Esophagus squamous epithelium (tissue), 5 donors: ENCODE data around the gene DBNL. TPM values are rescaled to one million over a fixed set of nuclear protein-coding genes. Genes with fewer than 3 reads are reported as not detected.
A peak's percentile ranks its signal among the peaks of the same experiment; 100 is the strongest.

Experiments
- DNase-seq: peaks from one replicate; lab custom pipeline; 2025; lab: John Stamatoyannopoulos, UW
- H3K27ac ChIP-seq, 4 donors: fragments of 200-600 bp; sonication (generic); one replicate each; pipeline ENCODE4 v1.5.1; 2016 to 2019; ENCODE audit warnings: mild to moderate bottlenecking in 1 of 4
- H3K27me3 ChIP-seq, 4 donors: fragments of 200-600 bp; sonication (generic); 1 replicate in 3 of 4; 2 replicates in 1 of 4; pipeline versions ENCODE4 v1.5.1 to v1.6.0; 2017 to 2021; ENCODE audit warnings: antibody characterized with exemption in 1 of 4
- H3K36me3 ChIP-seq, 3 donors: fragments of 200-600 bp; sonication (generic); one replicate each; pipeline ENCODE4 v1.5.1; 2016 to 2019
- H3K4me1 ChIP-seq, 3 donors: fragments of 200-600 bp; sonication (generic); one replicate each; pipeline ENCODE4 v1.5.1; 2017 to 2019
- H3K4me3 ChIP-seq, 4 donors: fragments of 200-600 bp; sonication (generic); 1 replicate in 3 of 4; 2 replicates in 1 of 4; pipeline ENCODE4 v1.5.1; 2016 to 2019; ENCODE audit warnings: mild to moderate bottlenecking in 2 of 4, moderate library complexity in 1 of 4
- H3K9me3 ChIP-seq, 3 donors: fragments of 200-600 bp; sonication (generic); one replicate each; pipeline ENCODE4 v1.5.1; 2016 to 2019
- POLR2A ChIP-seq, 4 donors: fragments of 450-650 bp; IDR thresholded peaks; one replicate each; pipeline ENCODE4 v1.6.1; 2017; ENCODE audit warnings: antibody characterized with exemption in 4 of 4, mild to moderate bottlenecking in 4 of 4, moderate library complexity in 3 of 4
- WGBS, 2 donors: methylation state at CpG; one replicate each; pipeline ENCODE4 v1.1.5; 2018; 5-methylcytosine and 5-hydroxymethylcytosine counted together
- intact Hi-C: fragments of 100-400 bp; cut with DNase I; formaldehyde crosslinking; loops from one replicate; pipeline ENCODE4 v1.15.0; 2022
- total RNA-seq, 4 donors: library from RNA; depleted of rRNA; stranded (reverse); fragments of >200 nt; gene quantifications; one replicate each; pipeline ENCODE4 v1.1.0, GENCODE V29; 2016
- TF ChIP-seq, protein P1 (sequence below), 6 experiments: fragments of 450-650 bp in 4 of 6; fragments of 200-600 bp in 2 of 6; sonication (generic) in 2 of 6; IDR thresholded peaks; one replicate each; pipeline ENCODE4 v1.5.1; 2016 to 2019; ENCODE audit warnings: antibody characterized with exemption in 6 of 6, mild to moderate bottlenecking in 4 of 6, moderate library complexity in 4 of 6
- donor health status: DM: yes; HTN: yes; CAD: no.

The DBNL gene
- total RNA-seq, 4 donors from 2014 or later: 185 to 337 (median 225) TPM

DNA sequence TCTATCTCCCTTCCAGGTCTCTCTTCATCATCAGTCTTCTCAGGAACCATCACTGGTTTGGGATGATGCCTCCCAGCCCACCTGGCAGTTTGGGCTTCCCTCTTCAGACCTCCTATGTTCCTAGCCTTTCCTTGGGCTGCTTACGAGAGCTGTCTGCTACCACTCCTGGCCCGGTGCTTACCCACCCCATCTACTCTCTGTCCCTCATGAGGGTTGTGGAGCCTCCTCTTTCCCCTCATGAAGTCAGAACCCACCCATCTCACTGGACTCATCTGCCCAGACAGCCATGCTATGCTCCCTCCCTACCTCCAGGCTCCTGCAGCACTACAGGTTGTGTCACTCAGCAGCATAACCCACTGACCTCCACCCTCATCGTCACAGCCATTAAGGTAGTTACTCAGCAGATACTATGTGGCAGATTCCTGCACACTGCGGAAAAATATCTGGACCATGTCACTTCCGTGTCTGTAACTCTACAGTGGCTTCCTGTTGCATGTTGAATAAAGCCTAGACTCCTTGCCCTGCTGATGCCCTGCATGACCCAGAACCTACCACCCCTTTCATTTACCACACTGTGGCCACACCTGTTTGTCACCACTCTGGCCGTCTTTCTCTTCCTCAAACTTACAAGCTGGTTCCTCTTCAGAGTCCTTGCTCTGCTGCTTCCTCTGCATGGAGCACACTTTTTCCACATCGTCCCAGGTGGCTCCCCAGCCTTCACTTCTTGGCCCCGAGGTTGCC, 2.0 kb downstream of the DBNL start:
- intact Hi-C loops: no loop called here
- WGBS, 2 donors: 61 to 63% methylated on average over 7 to 8 of the region's 8 CpGs
- DNase-seq: no peak

DNA sequence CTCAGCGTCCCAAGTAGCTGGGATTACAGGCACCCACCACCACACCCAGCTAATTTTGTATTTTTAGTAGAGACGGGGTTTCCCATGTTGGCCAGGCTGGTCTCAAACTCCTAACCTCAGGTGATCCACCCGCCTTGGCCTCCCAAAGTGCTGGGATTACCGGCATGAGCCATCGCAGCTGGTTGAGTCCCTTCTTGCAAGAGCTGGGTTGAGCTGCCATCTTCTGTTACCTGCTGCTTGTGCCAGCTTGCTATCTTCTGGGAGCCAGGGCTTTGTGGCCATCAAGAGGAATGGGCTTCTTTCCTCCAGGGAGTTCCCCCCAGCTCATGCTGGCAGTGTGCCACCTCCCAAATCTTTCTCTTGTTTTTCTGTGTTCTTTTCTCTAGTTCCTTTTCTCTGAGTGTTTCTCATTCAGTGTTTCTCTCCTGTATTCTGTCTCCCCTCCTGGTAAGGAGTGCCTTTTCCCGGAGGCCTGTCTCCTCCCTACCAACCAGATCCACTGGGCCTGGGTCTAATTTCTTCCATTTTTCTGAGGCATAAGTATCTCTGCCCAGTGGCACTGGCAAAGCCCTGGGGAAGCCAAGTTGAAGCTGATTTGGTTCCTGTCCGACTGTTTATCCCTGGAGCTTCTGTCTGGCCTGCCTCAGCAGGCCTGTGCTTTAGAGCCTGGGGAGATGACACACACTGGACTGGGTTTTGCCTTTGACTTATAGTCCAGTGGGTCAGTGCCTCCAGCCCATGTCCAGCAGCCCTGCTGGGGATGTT, 3.7 kb downstream of the DBNL start:
- Histone ChIP-seq H3K4me1 (peaks cover 25 to 90% (median 53%) of the 10 kb centered on the region in 3 donors), H3K27ac (peak overlapping the region; percentile 56 to 99 (median 78)), H3K27me3 (no peaks in the 10 kb centered on the region), H3K36me3 (peaks cover 7 to 57% (median 18%) of the 10 kb centered on the region in 3 donors), H3K9me3 (no peaks in the 10 kb centered on the region), H3K4me3 (no peak overlapping the region)
- no peak for TF ChIP-seq POLR2A (IDR thresholded peaks at IDR 0.05)
- TF ChIP-seq, protein P1, sequence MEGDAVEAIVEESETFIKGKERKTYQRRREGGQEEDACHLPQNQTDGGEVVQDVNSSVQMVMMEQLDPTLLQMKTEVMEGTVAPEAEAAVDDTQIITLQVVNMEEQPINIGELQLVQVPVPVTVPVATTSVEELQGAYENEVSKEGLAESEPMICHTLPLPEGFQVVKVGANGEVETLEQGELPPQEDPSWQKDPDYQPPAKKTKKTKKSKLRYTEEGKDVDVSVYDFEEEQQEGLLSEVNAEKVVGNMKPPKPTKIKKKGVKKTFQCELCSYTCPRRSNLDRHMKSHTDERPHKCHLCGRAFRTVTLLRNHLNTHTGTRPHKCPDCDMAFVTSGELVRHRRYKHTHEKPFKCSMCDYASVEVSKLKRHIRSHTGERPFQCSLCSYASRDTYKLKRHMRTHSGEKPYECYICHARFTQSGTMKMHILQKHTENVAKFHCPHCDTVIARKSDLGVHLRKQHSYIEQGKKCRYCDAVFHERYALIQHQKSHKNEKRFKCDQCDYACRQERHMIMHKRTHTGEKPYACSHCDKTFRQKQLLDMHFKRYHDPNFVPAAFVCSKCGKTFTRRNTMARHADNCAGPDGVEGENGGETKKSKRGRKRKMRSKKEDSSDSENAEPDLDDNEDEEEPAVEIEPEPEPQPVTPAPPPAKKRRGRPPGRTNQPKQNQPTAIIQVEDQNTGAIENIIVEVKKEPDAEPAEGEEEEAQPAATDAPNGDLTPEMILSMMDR (IDR thresholded peaks at IDR 0.05): no peak
- WGBS, 2 donors: 61 to 77% methylated on average over 3 of the region's 7 CpGs
- no peak for DNase-seq
- intact Hi-C loops: no loop called here

More for the DNA sequence above, 2.0 kb downstream of the DBNL start:
- H3K36me3 ChIP-seq: peaks cover 7 to 39% (median 9%) of the 10 kb centered on the region in 3 donors
- no peaks in the 10 kb centered on the region for H3K9me3 ChIP-seq
- peaks cover 25 to 73% (median 46%) of the 10 kb centered on the region in 3 donors for H3K4me1 ChIP-seq
- peak in 1 of 4 donors; percentile 38 for TF ChIP-seq POLR2A (IDR thresholded peaks at IDR 0.05)
- TF ChIP-seq, protein P1 (IDR thresholded peaks at IDR 0.05): no peak
- peak overlapping the region in 3 of 4 donors; percentile 78 to 94 (median 80) for H3K4me3 ChIP-seq
- no peaks in the 10 kb centered on the region for H3K27me3 ChIP-seq
- H3K27ac ChIP-seq: peak overlapping the region; percentile 96 to 99 (median 98)

DNA sequence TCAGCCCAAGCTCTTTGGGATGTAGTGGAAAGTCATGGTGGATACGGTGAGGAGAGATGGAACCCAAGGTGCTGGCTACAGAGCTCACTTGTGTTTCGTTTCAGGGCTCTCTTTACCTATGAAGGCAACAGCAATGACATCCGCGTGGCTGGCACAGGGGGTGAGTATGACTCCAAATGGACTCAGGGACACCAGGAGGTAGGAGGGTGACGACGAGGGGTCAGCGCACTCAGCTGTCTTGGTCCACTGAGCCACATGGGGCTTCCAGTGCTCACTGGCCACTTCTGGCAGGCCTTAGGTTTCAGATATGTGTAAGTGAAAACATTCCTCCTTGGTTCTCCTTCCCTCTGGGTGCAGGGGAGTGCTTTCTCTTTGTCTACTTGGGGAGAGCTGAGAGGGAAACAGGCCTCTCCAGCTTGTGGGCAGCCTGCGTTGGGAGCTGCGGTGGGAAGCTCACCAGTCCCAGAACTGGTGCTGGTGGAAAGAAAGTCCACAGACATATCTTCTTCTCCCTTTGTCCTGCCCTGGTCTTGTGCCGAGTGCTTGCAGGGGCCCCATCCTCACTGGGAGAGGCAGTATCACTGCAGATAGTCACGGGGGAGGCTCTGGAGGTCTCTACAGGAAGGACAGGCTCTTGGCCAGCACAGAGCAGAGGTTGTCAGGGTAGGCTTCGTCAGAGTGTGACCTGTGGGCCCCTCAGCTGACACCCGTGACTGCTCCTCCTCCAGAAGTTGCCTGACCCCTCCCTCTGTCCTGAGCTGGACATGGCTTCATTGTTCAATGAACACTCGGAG, 5.8 kb downstream of the DBNL start:
- TF ChIP-seq POLR2A (IDR thresholded peaks at IDR 0.05): no peak
- TF ChIP-seq, protein P1 (IDR thresholded peaks at IDR 0.05): no peak
- Histone ChIP-seq H3K4me1 (peaks cover 20 to 79% (median 47%) of the 10 kb centered on the region in 3 donors), H3K27me3 (no peaks in the 10 kb centered on the region), H3K9me3 (no peaks in the 10 kb centered on the region), H3K36me3 (peaks cover 7 to 78% (median 21%) of the 10 kb centered on the region in 3 donors), H3K4me3 (no peak overlapping the region), H3K27ac (peak overlapping the region; percentile 10 to 99 (median 78))
- WGBS, 2 donors: 90 to 92% methylated on average over 12 to 14 of the region's 14 CpGs
- intact Hi-C loops: no loop called here
- no peak for DNase-seq

DNA sequence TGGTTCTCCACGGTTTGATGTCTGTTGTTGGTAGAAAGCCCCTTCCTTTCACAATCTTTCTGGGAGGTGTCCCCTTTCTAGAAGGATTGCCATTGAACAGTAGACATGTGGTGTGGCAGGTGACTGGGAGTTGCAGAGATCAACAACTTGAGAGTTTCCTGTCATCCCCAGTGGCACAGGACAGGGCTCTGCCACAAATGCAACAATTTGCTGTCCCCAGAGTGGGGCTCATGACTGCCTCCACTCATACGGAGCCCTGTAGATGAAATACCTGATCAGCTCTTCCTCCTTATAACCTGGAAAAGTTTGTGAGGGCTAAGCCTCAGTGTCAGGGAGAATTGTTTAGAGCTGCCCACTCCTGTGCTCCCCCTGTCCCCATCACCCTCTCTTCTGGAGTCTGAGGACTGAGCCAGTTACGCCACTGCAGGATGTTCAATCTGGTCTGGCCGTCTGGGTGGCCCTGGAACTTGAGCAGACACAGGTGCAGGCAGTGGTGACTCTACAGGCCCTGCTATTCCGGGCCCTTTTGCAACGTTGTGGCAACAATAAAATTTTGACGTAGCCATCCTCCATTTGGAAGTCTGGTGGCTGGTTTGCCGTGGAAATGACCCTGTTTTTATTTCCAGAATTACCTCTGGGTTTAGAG, 6.5 kb downstream of the DBNL start:
- peaks cover 13 to 72% (median 40%) of the 10 kb centered on the region in 3 donors for H3K4me1 ChIP-seq
- no peak for DNase-seq
- no peaks in the 10 kb centered on the region for H3K9me3 ChIP-seq
- TF ChIP-seq, protein P1 (IDR thresholded peaks at IDR 0.05): no peak
- TF ChIP-seq POLR2A (IDR thresholded peaks at IDR 0.05): no peak
- no peak overlapping the region for H3K4me3 ChIP-seq
- peak overlapping the region; percentile 61 to 99 (median 80) for H3K27ac ChIP-seq
- H3K27me3 ChIP-seq: no peaks in the 10 kb centered on the region
- peaks cover 7 to 85% (median 22%) of the 10 kb centered on the region in 3 donors for H3K36me3 ChIP-seq
- intact Hi-C loops: no loop called here
- WGBS, 2 donors: 71 to 85% methylated on average over 6 to 7 of the region's 8 CpGs
